ENCODE data around the gene TMIGD2. TPM values are rescaled to one million over a fixed set of nuclear protein-coding genes. Genes with fewer than 3 reads are reported as not detected.

The TMIGD2 gene
- total RNA-seq, 4 donors from 2014 or later = 0.22 to 0.76 (median 0.38) TPM; not detected in 1

DNA sequence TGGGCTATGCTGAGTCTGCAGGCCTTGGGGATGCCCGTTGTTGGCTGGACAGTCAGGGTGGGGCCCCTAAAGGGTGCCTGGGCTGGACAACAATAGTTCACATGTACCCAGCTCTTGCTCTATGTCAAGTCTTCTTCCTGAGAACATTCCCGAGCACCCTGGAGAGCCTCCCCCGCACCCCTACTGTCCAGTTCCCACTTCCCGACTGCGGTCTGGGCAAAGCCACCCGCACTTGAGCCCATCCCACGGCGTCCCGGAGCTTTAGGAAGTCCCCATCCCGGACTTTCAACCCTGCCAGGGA, 40.1 kb upstream of the TMIGD2 start:
- TF ChIP-seq CTCF (IDR thresholded peaks at IDR 0.05) = no peak
- TF ChIP-seq POLR2A (IDR thresholded peaks at IDR 0.05) = no peak
- DNase-seq = no peak
- Histone ChIP-seq H3K9me3 (no peaks in the 10 kb centered on the region), H3K4me3 (peak overlapping the region; percentile 47 to 94 (median 76)), H3K27ac (peak overlapping the region; percentile 94 to 98 (median 94)), H3K36me3 (peaks cover 0 to 19% (median 0%) of the 10 kb centered on the region in 3 donors), H3K27me3 (no peaks in the 10 kb centered on the region), H3K4me1 (peaks cover 14 to 51% (median 20%) of the 10 kb centered on the region in 3 donors)
- intact Hi-C loops (cut with DNase I) = no loop called here
- 2 to 8% methylated on average over 2 to 4 of the region's 10 CpGs for WGBS, 2 donors

DNA sequence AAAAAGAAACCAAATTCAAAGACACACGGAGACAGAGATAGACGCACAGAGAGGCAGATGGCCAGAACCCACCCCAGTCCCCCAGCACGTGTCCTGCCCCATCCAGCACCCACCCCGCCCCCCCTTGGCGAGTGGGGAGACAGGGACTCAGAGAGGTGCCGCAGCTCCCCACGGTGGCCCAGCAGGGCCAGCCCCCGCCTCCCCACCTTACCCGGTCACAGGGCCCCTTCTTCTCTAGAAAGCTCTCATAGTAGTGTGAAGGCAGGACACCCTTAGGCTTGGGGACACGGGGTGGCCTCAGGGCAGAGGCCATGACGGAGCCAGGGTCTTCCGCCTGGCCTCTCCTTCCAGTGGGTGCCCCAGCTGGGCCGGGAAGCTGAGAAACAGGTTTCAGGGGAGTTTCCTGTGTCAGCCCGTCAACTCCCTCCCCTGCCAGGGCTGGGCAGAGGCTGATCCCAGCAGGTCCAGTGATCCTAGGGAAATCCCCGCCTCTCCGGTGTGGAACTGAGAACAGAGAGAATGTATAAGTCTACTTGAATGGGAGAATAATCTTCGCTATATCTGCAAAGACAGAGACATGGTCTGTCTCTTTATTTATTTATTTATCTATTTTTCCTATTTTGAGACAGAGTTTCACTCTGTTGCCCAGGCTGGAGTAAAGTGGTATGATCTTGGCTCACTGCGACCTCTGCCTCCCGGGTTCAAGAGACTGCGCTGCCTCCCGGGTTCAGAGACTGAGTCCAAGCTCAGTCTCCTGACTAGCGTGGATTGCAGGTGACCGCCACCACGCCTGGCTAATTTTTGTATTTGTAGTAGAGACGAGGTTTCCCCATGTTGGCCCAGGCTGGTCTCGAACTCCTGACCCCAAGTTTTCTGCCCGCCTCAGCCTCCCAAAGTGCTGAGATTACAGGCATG, 36.5 kb upstream of the TMIGD2 start, which contains the start of gene STAP2:
TSS of gene STAP2 (minus strand) at position 387 of the 915 bp plus-strand sequence. CDS start at position 313, 74 bp downstream.
- no peaks in the 10 kb centered on the region for H3K27me3 ChIP-seq
- DNase-seq = no peak
- peak within 1 kb of the TSS; percentile 87 to 96 (median 93) for H3K27ac ChIP-seq
- intact Hi-C loops (cut with DNase I) = no loop called here
- H3K36me3 ChIP-seq = peaks cover 0 to 4% (median 0%) of the 10 kb centered on the region in 3 donors
- 29 to 39% methylated on average over 20 to 25 of the region's 27 CpGs for WGBS, 2 donors
- peaks cover 5 to 33% (median 10%) of the 10 kb centered on the region in 3 donors for H3K4me1 ChIP-seq
- H3K4me3 ChIP-seq = peak within 1 kb of the TSS; percentile 50 to 69 (median 60)
- no peaks in the 10 kb centered on the region for H3K9me3 ChIP-seq
- peak in 1 of 4 donors; percentile 47 for TF ChIP-seq POLR2A (IDR thresholded peaks at IDR 0.05)
- no peak for TF ChIP-seq CTCF (IDR thresholded peaks at IDR 0.05)

GRCh38 chr19:4337906-4338440, 35.8 kb upstream of the TMIGD2 start:
- peak overlapping the region; percentile 50 to 69 (median 60) for H3K4me3 ChIP-seq
- no peak for TF ChIP-seq POLR2A (IDR thresholded peaks at IDR 0.05)
- no peak for TF ChIP-seq CTCF (IDR thresholded peaks at IDR 0.05)
- H3K27me3 ChIP-seq = no peaks in the 10 kb centered on the region
- peak overlapping the region; percentile 87 to 96 (median 93) for H3K27ac ChIP-seq
- H3K4me1 ChIP-seq = peaks cover 5 to 33% (median 10%) of the 10 kb centered on the region in 3 donors
- intact Hi-C loops (cut with DNase I) = no loop called here
- H3K9me3 ChIP-seq = no peaks in the 10 kb centered on the region
- WGBS, 2 donors = 13 to 14% methylated on average over 11 to 13 of the region's 14 CpGs
- DNase-seq = no peak
- H3K36me3 ChIP-seq = peaks cover 0 to 11% (median 0%) of the 10 kb centered on the region in 3 donors

- WGBS, 2 donors = 90 to 91% methylated on average over 7 of the region's 7 CpGs
Observed at GRCh38 chr19:4334929-4335570, 32.9 kb upstream of the TMIGD2 start.

More at GRCh38 chr19:4334929-4335570, 32.9 kb upstream of the TMIGD2 start:
- TF ChIP-seq CTCF (IDR thresholded peaks at IDR 0.05) (no peak), POLR2A (IDR thresholded peaks at IDR 0.05) (no peak)
- no peak overlapping the region for H3K27ac ChIP-seq
- no peaks in the 10 kb centered on the region for H3K9me3 ChIP-seq
- no peak overlapping the region for H3K4me3 ChIP-seq
- H3K36me3 ChIP-seq = peaks cover 0 to 35% (median 0%) of the 10 kb centered on the region in 3 donors
- no peak for DNase-seq
- intact Hi-C loops (cut with DNase I) = no loop called here
- H3K27me3 ChIP-seq = no peaks in the 10 kb centered on the region
- H3K4me1 ChIP-seq = peaks cover 0 to 23% (median 6%) of the 10 kb centered on the region in 3 donors
